ENCODE data around the gene MAPK12. TPM values are rescaled to one million over a fixed set of nuclear protein-coding genes. Genes with fewer than 3 reads are reported as not detected.

MAPK12 gene
- total and polyA plus RNA-seq, 2 of the 4 experiments (the other 2 are of a cell fraction), result 41.0 to 56.3 TPM

GRCh38 chr22:50275181-50276055 is 13.9 kb upstream of the MAPK12 start:
- Histone ChIP-seq H3K56ac (ENCODE audit: extremely low read depth, insufficient read depth, low read length) (no peak overlapping the region), H3K4me2 (ENCODE audit: low read depth, low read length) (no peak overlapping the region), H3K9me1 (ENCODE audit: insufficient read depth, low read length) (no peaks in the 10 kb centered on the region), H3K23ac (ENCODE audit: low read depth, low read length) (no peak overlapping the region), H2BK5ac (ENCODE audit: low read depth, low read length, poor library complexity, severe bottlenecking) (no peak overlapping the region), H3K4me3 (ENCODE audit: insufficient read depth, low read depth, low read length) (no peak overlapping the region), H3K27ac (ENCODE audit: insufficient read depth, low read length) (no peak overlapping the region), H3K36me3 (ENCODE audit: control insufficient read depth, insufficient read depth, low read length) (peaks cover 62% of the 10 kb centered on the region), H4K20me1 (ENCODE audit: insufficient read depth, low read length) (peaks cover 56% of the 10 kb centered on the region), H3K79me1 (ENCODE audit: low read depth in 1 of 2, low read length in 2 of 2) (peaks cover 0 to 22% of the 10 kb centered on the region in 2 experiments; a peak in 1 of 4 replicates), H4K5ac (ENCODE audit: low read depth, low read length) (no peak overlapping the region), H4K91ac (ENCODE audit: insufficient read depth, low read depth, low read length) (no peak overlapping the region), H3K9ac (ENCODE audit: low read depth, low read length) (no peak overlapping the region), H2BK120ac (ENCODE audit: low read depth, low read length) (no peak overlapping the region), H3K18ac (ENCODE audit: low read depth, low read length) (no peak overlapping the region), H2BK20ac (ENCODE audit: low read depth, low read length) (no peak overlapping the region), H4K8ac (ENCODE audit: low read depth in 2 of 2, low read length in 2 of 2) (no peak overlapping the region), H2AFZ (replicated peaks; ENCODE audit: low read length, poor library complexity) (no peak overlapping the region), H3K4me1 (ENCODE audit: control insufficient read depth, insufficient read depth, low read length) (peaks cover 11% of the 10 kb centered on the region), H3K14ac (replicated peaks; ENCODE audit: low read depth, low read length) (no peak overlapping the region), H3K4ac (ENCODE audit: low read depth, low read length) (no peak overlapping the region), H2AK5ac (ENCODE audit: low read depth, low read length) (no peak overlapping the region), H3K27me3 (ENCODE audit: control insufficient read depth, insufficient read depth, low read length) (no peaks in the 10 kb centered on the region), H2AK9ac (replicated peaks; ENCODE audit: low read depth, low read length, poor library complexity) (no peak overlapping the region), H2BK15ac (ENCODE audit: low read depth, low read length) (no peak overlapping the region), H3K9me3 (ENCODE audit: control insufficient read depth, insufficient read depth, low read length) (no peaks in the 10 kb centered on the region)
- ATAC-seq (ENCODE audit: low read depth) (no peak), DNase-seq (no peak)
- TSS peak; percentile 96 for BruUV-seq (replicated peaks)
- dilution Hi-C loops (cut with HindIII; ENCODE audit: low sequenced_read_pairs, unreplicated experiment) (no loop called here), in situ Hi-C loops (cut with MboI; ENCODE audit: low sequenced_read_pairs) (loop anchor here (10.0 kb wide), 1 partner anchor 49 kb away; the partner anchor contains the start of gene DENND6B), intact Hi-C loops (cut with micrococcal nuclease) (no loop called here)
- 94% methylated on average over 22 of the region's 43 CpGs; no CpG with 5 or more reads in 1 of the 2 experiments for WGBS, 2 experiments (ENCODE audit: extremely low coverage in 2 of 2, insufficient read length in 1 of 2)
- ChIA-PET POLR2A (ENCODE audit: unreplicated experiment) (no interaction called here), CTCF (no interaction called here)
- TF ChIP-seq, protein P1, sequence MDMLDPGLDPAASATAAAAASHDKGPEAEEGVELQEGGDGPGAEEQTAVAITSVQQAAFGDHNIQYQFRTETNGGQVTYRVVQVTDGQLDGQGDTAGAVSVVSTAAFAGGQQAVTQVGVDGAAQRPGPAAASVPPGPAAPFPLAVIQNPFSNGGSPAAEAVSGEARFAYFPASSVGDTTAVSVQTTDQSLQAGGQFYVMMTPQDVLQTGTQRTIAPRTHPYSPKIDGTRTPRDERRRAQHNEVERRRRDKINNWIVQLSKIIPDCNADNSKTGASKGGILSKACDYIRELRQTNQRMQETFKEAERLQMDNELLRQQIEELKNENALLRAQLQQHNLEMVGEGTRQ (IDR thresholded peaks at IDR 0.05; ENCODE audit: low read depth, low read length), result no peak
- TF ChIP-seq MXI1 (IDR thresholded peaks at IDR 0.05; ENCODE audit: borderline replicate concordance, low read depth, low read length) (no peak), MAZ (IDR thresholded peaks at IDR 0.05; ENCODE audit: borderline replicate concordance, low read depth, low read length) (no peak), RCOR1 (IDR thresholded peaks at IDR 0.05; ENCODE audit: insufficient replicate concordance, low read length) (no peak), RAD21 (IDR thresholded peaks at IDR 0.05; ENCODE audit: low read length) (no peak), SMC3 (IDR thresholded peaks at IDR 0.05; ENCODE audit: low read depth, low read length) (no peak), CEBPB (IDR thresholded peaks at IDR 0.05; ENCODE audit: low read depth, low read length) (no peak), CHD1 (IDR thresholded peaks at IDR 0.05; ENCODE audit: low read depth, low read length) (no peak)
- TF ChIP-seq, protein P2, sequence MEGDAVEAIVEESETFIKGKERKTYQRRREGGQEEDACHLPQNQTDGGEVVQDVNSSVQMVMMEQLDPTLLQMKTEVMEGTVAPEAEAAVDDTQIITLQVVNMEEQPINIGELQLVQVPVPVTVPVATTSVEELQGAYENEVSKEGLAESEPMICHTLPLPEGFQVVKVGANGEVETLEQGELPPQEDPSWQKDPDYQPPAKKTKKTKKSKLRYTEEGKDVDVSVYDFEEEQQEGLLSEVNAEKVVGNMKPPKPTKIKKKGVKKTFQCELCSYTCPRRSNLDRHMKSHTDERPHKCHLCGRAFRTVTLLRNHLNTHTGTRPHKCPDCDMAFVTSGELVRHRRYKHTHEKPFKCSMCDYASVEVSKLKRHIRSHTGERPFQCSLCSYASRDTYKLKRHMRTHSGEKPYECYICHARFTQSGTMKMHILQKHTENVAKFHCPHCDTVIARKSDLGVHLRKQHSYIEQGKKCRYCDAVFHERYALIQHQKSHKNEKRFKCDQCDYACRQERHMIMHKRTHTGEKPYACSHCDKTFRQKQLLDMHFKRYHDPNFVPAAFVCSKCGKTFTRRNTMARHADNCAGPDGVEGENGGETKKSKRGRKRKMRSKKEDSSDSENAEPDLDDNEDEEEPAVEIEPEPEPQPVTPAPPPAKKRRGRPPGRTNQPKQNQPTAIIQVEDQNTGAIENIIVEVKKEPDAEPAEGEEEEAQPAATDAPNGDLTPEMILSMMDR (conservative IDR thresholded peaks at IDR 0.05; ENCODE audit: low read depth, low read length), result no peak
